ENCODE results near the gene LRRC36. TPM values are rescaled to one million over a fixed set of nuclear protein-coding genes. Genes with fewer than 3 reads are reported as not detected.

Gene LRRC36
- total and polyA plus RNA-seq, 9 of the 15 experiments (the other 6 are each of a cell fraction or from before 2014, with no cell fraction given), result 0.09 to 0.40 (median 0.17) TPM; not detected in 1

DNA sequence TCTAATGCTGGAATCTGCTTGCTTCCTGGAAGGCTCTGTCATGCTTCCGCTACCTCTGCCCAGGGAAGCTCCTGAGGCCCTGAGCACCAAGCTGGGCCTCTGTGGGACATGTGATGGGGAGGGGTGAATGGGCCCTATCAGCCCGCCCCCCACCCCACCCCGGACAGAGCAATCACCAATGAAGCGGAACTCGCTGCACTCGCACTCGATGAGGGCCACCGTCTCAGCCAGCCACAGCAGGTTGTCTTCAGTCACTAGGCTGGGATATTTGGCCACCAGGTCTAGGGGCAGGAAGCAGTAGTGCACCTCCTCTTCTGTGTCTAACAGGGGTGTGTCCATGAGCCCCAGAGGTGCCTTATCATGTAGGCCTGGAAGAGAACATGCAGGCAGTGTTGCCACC lies 23.6 kb upstream of the LRRC36 start:
- in situ Hi-C loops (cut with MboI), result no loop called here
- ATAC-seq, result peak; percentile 81

More for the DNA sequence above, 23.6 kb upstream of the LRRC36 start:
- TF ChIP-seq ZNF124 (CRISPR knock-in tag; IDR thresholded peaks at IDR 0.05), result no peak
- TF ChIP-seq, protein P1, sequence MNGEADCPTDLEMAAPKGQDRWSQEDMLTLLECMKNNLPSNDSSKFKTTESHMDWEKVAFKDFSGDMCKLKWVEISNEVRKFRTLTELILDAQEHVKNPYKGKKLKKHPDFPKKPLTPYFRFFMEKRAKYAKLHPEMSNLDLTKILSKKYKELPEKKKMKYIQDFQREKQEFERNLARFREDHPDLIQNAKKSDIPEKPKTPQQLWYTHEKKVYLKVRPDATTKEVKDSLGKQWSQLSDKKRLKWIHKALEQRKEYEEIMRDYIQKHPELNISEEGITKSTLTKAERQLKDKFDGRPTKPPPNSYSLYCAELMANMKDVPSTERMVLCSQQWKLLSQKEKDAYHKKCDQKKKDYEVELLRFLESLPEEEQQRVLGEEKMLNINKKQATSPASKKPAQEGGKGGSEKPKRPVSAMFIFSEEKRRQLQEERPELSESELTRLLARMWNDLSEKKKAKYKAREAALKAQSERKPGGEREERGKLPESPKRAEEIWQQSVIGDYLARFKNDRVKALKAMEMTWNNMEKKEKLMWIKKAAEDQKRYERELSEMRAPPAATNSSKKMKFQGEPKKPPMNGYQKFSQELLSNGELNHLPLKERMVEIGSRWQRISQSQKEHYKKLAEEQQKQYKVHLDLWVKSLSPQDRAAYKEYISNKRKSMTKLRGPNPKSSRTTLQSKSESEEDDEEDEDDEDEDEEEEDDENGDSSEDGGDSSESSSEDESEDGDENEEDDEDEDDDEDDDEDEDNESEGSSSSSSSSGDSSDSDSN (IDR thresholded peaks at IDR 0.05; ENCODE audit: borderline replicate concordance in 1 of 2, low read depth in 2 of 2, low read length in 2 of 2), result 0 out of 4 replicates have a peak, but pooled peaks of 1 of the 2 experiments have one; percentile 38
- H3K36me3 ChIP-seq (ENCODE audit: control insufficient read depth, insufficient read depth, low read length), result no peaks in the 10 kb centered on the region
- no peak for FAIRE-seq
- no peak overlapping the region for H3K9ac ChIP-seq (ENCODE audit: insufficient read depth in 1 of 2, low read depth in 2 of 2, low read length in 2 of 2)
- H3K79me2 ChIP-seq (ENCODE audit: control insufficient read depth, insufficient read depth, low read length), result no peaks in the 10 kb centered on the region
- H3K27me3 ChIP-seq (ENCODE audit: control insufficient read depth in 2 of 2, insufficient read depth in 2 of 2, low read length in 2 of 2), result peaks cover 10 to 12% of the 10 kb centered on the region in 2 experiments; a peak in 4 of 5 replicates
- no peaks in the 10 kb centered on the region for H3K9me3 ChIP-seq (replicated peaks; ENCODE audit: control insufficient read depth, insufficient read depth, low read depth, low read length)
- WGBS (ENCODE audit: insufficient coverage, low coverage, missing lambda C conversion rate), result 29% methylated on average over 4 of the region's 8 CpGs
- CTCF ChIA-PET (ENCODE audit: low intra/inter-chr PET ratio), result no interaction called here
- H3K27ac ChIP-seq (ENCODE audit: extremely low read depth, low read depth, low read length), result no peak overlapping the region
- BruUV-seq (replicated peaks), result no TSS peak
- no peak overlapping the region for H3K4me2 ChIP-seq (ENCODE audit: insufficient read depth, low read length)
- POLR2A ChIA-PET, result interaction anchor here (0.5 to 0.9 kb wide), 3 partner anchors 14 to 42 kb away, joined by 3 read pairs; no protein-coding TSS in a partner anchor
- H2AFZ ChIP-seq (ENCODE audit: low read depth, low read length), result no peak overlapping the region
- no peaks in the 10 kb centered on the region for H3K9me1 ChIP-seq (ENCODE audit: control insufficient read depth, insufficient read depth, low read length)
- no peaks in the 10 kb centered on the region for H4K20me1 ChIP-seq (replicated peaks; ENCODE audit: control insufficient read depth, insufficient read depth, low read length)
- H3K4me1 ChIP-seq (replicated peaks in 1 of 2; ENCODE audit: control insufficient read depth in 2 of 2, insufficient read depth in 2 of 2, low read length in 2 of 2), result peaks cover 0 to 10% of the 10 kb centered on the region in 2 experiments; a peak in 1 of 5 replicates
- no peak overlapping the region for H3K4me3 ChIP-seq
- intact Hi-C loops (cut with micrococcal nuclease), result no loop called here
- peak in 3 of 4 experiments; percentile 30 to 53 (median 43) for DNase-seq (ENCODE audit: extremely low read depth in 1 of 4, low spot score in 3 of 4)

Data from K562 (cell line).